ENCODE results near the gene TSPAN18.

Gene TSPAN18

GRCh38 chr11:44711113-44711786 is 15.5 kb upstream of the TSPAN18 start:
- DNase-seq, result peak in 2 of 3 experiments; percentile 2 to 46

DNA sequence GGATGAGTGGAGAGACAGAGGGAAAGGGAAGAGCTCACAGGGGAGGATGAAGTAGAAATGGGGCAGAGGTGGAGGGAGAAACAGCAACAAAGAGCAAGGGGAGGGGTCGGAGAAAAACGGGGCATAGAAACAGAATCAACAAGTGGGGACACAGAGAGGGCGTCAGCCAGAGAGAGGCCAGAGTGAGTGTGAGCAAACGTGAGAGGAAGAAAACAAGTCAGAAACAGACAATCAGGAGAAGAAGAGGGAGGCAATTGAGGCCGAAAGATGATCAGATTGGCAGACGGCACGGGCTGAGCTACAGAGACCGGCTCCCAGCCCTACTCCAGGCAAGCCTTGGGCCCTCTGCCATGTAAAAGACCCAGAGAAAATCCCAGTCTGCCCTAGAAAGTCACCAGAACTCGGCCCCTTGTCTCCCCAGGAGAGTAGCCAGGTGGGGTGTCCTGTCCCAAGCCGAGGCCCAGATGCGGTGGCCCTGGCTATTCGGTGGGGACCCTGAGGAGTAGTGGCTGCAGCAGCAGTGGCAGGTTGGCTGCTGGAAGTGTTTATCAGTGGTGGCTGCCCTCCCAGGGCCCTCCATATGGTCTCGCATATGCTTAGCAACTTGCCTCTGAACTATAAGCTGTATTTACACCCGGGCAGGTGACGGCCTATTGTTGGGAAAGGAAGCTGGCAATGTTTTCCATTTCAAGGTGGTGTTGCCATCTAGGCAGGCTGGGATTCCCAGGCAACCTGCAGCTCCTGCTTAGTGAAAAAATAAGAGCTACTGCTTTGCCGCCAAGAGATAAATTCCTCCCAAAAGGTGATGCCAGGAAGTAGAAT is 14.8 kb upstream of the TSPAN18 start:
- peak in 2 of 3 experiments; percentile 16 to 24 for DNase-seq

GRCh38 chr11:44713022-44713421 is 13.7 kb upstream of the TSPAN18 start:
- no peak for DNase-seq

DNA sequence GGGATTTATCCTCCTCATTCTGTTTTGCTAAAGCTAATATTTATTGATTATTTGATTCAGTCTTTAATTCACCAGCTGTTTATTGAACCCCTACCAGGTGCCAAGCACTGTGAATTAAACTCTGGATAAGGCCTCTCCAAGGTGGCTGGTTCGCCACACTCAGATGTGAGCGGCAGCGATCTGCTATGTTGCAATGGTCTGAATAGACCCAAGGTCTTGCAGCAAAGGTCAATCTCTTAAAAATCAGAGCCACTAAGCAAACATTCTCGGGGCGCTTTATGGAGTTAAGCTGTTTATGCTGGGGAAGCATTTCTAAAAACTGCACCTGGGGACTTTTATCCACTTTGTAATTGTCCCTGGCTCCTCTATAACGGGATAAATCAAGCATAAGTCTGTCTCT is 10.5 kb upstream of the TSPAN18 start:
- no peak for DNase-seq

DNA sequence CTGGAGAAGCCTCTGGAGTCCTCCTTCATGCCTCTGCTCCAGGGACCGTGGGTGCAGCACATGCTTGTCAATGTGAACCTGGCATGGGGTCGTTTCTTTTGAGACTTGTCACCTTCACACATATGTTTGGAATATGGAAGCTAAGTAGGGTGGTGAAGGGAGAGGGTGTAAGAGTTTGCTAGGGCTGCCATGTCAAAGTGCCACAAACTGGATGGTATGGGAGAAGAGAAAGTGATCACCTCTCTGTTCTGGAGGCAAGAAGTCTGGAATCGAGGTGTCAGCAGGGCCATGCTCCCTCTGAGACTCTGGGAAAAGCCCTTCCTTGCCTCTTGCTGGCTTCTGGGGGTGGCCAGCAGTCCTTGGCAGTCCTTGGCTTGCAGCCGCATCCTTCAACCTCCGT is 8.7 kb upstream of the TSPAN18 start:
- no peak for DNase-seq

- DNase-seq, result peak in 1 of 3 experiments; percentile 9
Measured at GRCh38 chr11:44718612-44719390, 8.0 kb upstream of the TSPAN18 start.

DNA sequence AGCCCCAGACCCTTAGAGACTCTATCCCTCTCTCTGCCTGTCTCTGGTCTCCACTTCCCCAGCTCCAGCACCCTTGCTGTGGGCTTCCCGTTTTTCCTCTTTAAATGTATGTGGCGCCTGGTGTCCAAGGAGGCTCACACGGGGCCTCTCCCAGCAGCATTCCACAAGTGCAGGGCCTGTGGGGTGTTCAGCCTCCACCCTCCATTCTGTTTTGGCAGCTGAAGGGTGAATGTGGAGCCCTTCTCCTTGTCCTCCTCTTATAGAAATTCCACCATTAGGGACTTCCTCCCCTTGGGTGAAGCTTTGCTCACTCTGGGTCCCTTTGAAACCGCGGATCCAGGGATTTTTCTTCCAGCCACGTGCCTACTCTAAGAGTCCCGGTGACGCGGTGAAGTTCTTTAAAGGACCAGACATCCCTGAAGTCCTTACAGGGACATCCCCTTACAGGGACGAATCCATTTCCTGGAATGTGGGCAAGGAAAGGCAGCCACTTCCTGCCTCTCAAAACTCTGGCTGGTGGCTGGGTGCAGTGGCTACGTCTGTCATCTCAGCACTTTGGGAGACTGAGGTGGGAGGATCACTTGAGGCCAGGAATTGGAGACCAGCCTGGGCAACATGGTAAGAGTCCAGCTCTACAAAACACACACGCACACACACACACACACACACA is 1.6 kb upstream of the TSPAN18 start:
- DNase-seq, result no peak

DNA sequence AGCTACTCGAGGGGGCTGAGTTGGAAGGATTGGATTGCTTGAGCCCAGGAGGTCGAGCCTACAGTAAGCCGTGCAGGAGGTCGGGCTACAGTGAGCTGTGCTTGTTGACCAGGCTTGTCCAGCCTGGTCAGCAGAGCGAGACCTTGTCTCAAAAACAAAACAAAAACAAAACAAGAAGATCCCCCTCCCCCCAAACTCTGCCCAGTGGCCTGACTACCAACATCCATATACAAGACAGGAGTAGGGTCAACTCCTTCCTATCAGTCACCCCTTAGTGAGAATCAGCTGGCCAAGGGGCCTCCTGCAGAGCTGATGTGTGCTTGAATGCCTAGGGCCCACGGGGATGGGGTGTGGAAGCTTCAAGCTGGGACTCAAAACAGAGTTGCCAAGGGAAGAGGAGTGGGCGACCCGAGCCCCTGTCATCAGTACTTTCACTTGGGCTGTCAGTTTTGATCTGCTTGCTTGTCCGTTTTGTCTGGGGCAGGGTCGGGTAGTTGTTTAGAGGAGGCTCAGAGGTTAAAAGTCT is 942 bp upstream of the TSPAN18 start:
- no peak for DNase-seq

DNA sequence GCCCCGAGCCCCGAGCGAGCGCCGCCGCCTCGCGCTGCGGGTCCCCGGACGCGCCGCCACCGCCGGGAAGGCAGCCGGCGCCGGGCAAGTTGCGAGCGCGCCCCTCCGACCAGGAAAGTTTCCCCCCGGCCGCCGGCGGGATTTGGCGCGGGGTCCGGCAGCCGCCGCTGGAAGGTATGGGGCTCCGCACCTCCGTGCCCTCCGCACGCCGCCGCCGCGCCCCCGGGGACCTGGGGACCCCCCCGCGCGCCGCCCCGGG is 281 bp downstream of the TSPAN18 start:
- no peak for DNase-seq

- DNase-seq, result peak; percentile 48 to 72 (median 60)
Measured at GRCh38 chr11:44727373-44728287, 868 bp downstream of the TSPAN18 start.

DNA sequence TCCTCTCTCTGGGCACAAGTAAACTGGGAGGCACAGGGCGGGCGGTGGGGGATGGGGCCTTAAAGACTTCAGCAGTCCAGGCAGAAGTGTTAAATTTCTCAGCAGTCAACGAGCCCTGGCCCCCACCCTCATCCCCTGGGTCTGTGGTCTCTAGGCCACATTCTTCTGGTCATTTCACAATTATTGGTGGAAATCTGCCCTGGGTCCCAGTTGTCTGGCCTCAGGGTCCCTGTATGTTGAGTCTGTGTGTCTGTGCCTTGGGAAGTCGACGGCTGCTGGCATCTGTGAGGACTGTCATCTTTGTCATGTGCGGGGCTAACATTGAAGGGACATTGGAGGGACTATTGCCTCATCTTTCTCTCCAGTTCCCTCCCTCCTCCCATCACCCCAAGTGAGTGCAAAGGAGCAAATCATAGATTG is 1.7 kb downstream of the TSPAN18 start:
- DNase-seq, result no peak

- no peak for DNase-seq
Measured at GRCh38 chr11:44729063-44729462, 2.3 kb downstream of the TSPAN18 start.

- no peak for DNase-seq
Measured at GRCh38 chr11:44729713-44730112, 3.0 kb downstream of the TSPAN18 start.

DNA sequence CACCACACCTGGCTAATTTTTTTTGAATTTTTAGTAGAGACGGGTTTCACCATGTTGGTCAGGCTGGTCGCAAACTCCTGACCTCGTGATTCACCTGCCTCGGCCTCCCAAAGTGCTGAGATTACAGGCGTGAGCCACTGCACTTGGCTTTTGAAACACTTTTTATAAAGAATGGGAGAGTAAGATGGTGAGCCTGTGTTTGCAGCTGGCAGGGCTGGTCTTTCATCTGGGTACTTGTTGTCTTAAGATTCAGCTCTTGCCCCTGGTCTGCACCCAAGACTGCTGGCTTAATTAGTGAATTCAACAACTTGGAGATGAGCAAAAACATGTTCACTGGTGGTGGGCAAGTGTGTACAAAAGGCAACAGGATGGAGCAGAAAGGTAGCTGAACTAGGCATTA is 4.0 kb downstream of the TSPAN18 start:
- DNase-seq, result no peak

DNA sequence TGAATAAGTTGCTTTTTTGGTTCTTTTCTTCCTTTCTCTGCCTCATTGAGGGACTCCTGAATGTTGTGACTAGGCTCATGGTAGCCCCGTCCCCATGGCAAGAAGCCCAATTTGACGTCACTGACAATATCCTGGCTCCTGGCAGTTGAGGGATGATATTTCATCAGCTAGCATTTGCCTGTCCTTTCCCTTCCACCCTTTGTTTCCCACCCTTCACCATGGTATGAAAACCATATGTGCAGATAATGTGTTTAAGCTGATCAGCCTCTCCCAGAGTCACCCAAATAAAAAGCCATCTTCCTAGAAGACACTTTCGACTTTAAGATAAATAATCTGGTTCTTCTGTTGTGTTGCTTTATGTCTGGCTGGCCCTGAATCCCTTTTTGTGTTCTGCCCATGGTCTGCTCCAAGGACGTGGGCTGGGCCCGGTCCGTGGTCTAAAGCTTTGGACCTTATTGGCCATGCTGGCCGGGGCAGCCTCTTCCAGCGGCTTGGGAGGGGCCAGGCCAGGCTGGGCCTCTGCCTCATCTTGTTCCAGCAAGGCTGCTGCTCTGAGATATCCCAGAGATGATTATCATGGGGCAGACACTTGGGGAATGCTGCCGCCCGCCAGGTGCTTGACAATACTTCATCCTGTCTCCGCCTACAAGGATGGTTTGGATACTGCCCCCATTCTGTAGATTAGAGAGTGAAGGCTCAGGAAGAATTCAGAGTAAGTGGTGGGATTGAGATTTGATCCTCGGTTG is 5.1 kb downstream of the TSPAN18 start:
- DNase-seq, result no peak

GRCh38 chr11:44732564-44732963 is 5.8 kb downstream of the TSPAN18 start:
- no peak for DNase-seq

DNA sequence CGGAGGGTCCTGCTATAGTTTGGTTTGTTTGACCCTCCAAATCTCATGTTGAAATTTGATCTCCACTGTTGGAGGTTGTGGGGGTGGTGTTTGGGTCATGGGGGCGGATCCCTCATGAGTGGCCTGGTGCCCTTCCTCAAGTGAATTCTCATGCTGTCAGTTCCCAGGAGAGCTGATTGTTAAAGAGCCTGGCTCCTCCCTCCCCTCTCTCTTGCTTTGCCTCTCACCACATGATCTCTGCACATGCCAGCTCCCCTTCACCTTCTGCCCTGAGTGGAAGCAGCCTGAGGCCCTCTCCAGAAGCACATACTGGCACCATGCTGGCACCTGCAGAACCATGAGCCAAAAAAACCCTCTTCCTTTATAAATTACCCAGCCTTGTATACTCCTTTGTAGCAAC is 7.1 kb downstream of the TSPAN18 start:
- no peak for DNase-seq

GRCh38 chr11:44734843-44735381 is 8.2 kb downstream of the TSPAN18 start:
- DNase-seq, result no peak

DNA sequence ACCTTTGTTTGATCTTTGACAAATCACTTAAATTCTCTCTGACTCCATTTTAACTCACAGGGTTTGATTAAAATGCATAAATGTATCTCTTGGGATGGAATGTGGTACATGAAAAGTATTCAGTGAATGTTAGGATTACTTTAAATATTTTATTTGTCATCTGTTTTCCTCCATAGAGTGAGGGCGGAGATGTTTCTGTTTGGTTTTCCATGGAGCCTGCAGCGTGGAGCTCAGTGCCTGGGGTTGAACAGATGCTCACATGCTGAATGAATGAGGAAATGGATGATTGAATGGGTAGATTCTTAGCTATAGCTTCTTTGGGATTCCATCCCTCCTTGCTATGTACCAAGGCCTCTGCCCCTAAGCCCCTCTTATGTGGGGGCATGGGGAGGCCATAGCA is 10.0 kb downstream of the TSPAN18 start:
- DNase-seq, result no peak

DNA sequence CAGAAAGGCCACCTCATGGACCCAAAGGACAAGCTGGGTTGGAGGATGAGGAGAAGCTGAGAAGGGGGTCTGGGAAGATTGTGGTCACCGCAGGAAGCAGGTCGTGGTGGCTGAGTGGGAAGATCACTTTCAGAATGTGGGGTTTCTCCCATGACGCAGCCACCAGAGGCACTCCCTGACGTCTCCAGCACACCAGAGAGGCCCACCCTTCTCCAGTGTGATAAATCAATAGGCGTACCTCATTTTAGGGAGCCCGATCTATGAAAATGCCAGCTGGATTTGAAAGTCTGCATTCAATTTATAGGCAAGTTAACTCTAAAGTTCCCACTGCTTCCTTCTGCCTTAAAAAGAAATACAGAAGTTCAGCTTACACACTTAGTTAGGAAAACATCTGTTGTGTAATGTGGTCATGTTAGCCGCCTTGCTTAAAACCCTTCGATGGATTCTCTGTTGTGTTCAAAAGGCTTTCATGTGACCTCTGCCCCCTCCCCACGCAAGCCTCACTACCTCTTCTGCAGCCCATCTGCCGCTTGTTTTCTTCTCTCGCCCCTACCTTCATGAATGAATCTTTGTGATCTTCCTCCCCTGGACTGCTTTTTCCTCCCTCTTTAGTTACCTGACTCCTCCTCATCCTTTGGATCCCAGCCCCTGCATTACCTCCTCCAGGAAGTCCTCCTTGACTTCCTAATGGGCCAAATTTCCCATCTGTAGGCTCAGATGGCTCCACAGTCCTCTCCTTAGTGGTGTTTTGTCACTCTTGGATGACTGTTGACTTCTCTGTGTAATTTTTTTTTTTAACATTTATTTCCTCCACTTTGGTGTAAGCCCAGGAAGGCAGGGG is 10.7 kb downstream of the TSPAN18 start:
- DNase-seq, result no peak
